Neural progenitor cell (in vitro differentiated cells): ENCODE data around the gene RCAN3.

Experiments used
- EZH2 ChIP-seq: fragments of 200-600 bp; sonication (generic); IDR thresholded peaks from 2 replicates; pipeline ENCODE4 v1.6.1; 2017; ENCODE audit warnings: antibody characterized with exemption, mild to moderate bottlenecking, moderate library complexity
- EZH2phosphoT487 ChIP-seq: fragments of 200-600 bp; sonication (generic); IDR thresholded peaks from 2 replicates; pipeline ENCODE4 v1.6.1; 2017; ENCODE audit warnings: antibody characterized with exemption
- TF ChIP-seq, protein P1 (sequence below): fragments of 200-600 bp; sonication (generic); IDR thresholded peaks from 2 replicates; pipeline ENCODE4 v1.5.1; 2017; ENCODE audit warnings: antibody characterized with exemption, mild to moderate bottlenecking

DNA sequence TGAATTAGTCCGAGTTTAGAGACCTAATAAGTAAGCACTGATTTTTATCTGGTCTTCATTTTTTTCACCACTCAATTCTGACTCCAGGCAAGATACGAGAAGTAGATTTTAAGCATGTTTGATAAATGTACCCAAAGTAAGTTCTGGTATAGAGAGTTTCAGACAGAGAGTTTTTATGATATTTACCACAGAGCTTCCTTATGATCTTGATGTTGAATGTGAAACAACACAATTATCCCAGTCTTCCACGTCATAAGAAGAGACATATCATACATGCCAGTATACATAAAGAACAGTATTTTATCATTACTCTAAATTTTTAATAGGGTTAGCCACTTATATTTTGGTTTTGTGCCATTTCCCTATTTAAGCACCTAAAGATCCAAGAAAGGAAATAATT, 45.4 kb downstream of the RCAN3 start:
- TF ChIP-seq, protein P1, sequence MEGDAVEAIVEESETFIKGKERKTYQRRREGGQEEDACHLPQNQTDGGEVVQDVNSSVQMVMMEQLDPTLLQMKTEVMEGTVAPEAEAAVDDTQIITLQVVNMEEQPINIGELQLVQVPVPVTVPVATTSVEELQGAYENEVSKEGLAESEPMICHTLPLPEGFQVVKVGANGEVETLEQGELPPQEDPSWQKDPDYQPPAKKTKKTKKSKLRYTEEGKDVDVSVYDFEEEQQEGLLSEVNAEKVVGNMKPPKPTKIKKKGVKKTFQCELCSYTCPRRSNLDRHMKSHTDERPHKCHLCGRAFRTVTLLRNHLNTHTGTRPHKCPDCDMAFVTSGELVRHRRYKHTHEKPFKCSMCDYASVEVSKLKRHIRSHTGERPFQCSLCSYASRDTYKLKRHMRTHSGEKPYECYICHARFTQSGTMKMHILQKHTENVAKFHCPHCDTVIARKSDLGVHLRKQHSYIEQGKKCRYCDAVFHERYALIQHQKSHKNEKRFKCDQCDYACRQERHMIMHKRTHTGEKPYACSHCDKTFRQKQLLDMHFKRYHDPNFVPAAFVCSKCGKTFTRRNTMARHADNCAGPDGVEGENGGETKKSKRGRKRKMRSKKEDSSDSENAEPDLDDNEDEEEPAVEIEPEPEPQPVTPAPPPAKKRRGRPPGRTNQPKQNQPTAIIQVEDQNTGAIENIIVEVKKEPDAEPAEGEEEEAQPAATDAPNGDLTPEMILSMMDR, result no peak
- TF ChIP-seq EZH2 (no peak), EZH2phosphoT487 (no peak)
